SK-N-SH (cell line): ENCODE data around the gene COL5A2. TPM values are rescaled to one million over a fixed set of nuclear protein-coding genes. Genes with fewer than 3 reads are reported as not detected.
A peak's percentile ranks its signal among the peaks of the same experiment; 100 is the strongest.

Experiments
- CTCF ChIA-PET: fragments of 300-600, 350-600 bp; formaldehyde crosslinking; extraction: SDS; loops from one replicate; lab custom pipeline; 2021; lab: Yijun Ruan, JAX
- POLR2A ChIA-PET: fragments of 350-600 bp; sonication (Branson Sonifier 250); formaldehyde crosslinking; extraction: SDS; loops from one replicate; lab custom pipeline; 2020; ENCODE audit warnings: antibody characterized with exemption, inconsistent platforms; lab: Yijun Ruan, JAX
- DNase-seq: peaks from one replicate; pipeline ENCODE4 v3.0.0; 2012
- H2AFZ ChIP-seq: fragments of 200-600 bp; sonication (generic); 2 replicates; pipeline ENCODE4 v1.8.1; 2016; ENCODE audit warnings: antibody characterized with exemption, mild to moderate bottlenecking, low read depth
- H3F3A ChIP-seq: fragments of 200-600 bp; sonication (generic); replicated peaks from 2 replicates; pipeline ENCODE3; 2016; ENCODE audit warnings: antibody characterized with exemption, mild to moderate bottlenecking; ENCODE audit not compliant: insufficient read depth
- H3K27ac ChIP-seq, 2 experiments: fragments of 200-500 bp in 1 of 2; fragments of 200-600 bp in 1 of 2; sonication (Bioruptor generic) in 1 of 2; sonication (generic), shearing (Covaris generic) in 1 of 2; 2 replicates each; pipeline versions ENCODE4 v1.5.1 to v1.6.1; 2014 to 2016; ENCODE audit warnings: low read depth in 2 of 2, inconsistent platforms in 1 of 2, low read length in 1 of 2, mild to moderate bottlenecking in 1 of 2, mixed read lengths in 1 of 2
- H3K27me3 ChIP-seq: fragments of 200-600 bp; sonication (generic), shearing (Covaris generic); 2 replicates; pipeline ENCODE4 v1.6.1; 2016; ENCODE audit warnings: mixed run types; ENCODE audit not compliant: insufficient read depth
- H3K36me3 ChIP-seq, 2 experiments: fragments of 200-500 bp in 1 of 2; fragments of 200-600 bp in 1 of 2; sonication (Bioruptor generic) in 1 of 2; sonication (generic) in 1 of 2; replicated peaks in 1 of 2; 2 replicates each; pipeline versions ENCODE3 to v1.5.1; 2014 to 2016; ENCODE audit warnings: low read length in 1 of 2, mild to moderate bottlenecking in 1 of 2; ENCODE audit not compliant: insufficient read depth in 2 of 2, control insufficient read depth in 1 of 2
- H3K4me1 ChIP-seq, 2 experiments: fragments of 200-500 bp in 1 of 2; fragments of 200-600 bp in 1 of 2; sonication (Bioruptor generic) in 1 of 2; sonication (generic), shearing (Covaris generic) in 1 of 2; 2 replicates each; pipeline versions ENCODE4 v1.5.1 to v1.6.1; 2014 to 2016; ENCODE audit warnings: low read depth in 1 of 2, low read length in 1 of 2, mixed run types in 1 of 2; ENCODE audit not compliant: insufficient read depth in 2 of 2, control insufficient read depth in 1 of 2
- H3K4me2 ChIP-seq: fragments of 200-600 bp; sonication (generic), shearing (Covaris generic); 2 replicates; pipeline ENCODE4 v1.6.1; 2017; ENCODE audit warnings: mixed run types
- H3K4me3 ChIP-seq, 2 experiments: fragments of 200-500 bp in 1 of 2; fragments of 200-600 bp in 1 of 2; sonication (Bioruptor generic) in 1 of 2; sonication (generic), shearing (Covaris generic) in 1 of 2; 2 replicates each; pipeline versions ENCODE4 v1.5.1 to v1.8.1; 2014 to 2016; ENCODE audit warnings: low read depth in 2 of 2, inconsistent platforms in 1 of 2, low read length in 1 of 2, mild to moderate bottlenecking in 1 of 2, mixed read lengths in 1 of 2, moderate library complexity in 1 of 2
- H3K79me2 ChIP-seq: fragments of 200-600 bp; sonication (generic); 2 replicates; pipeline ENCODE4 v1.8.1; 2017; ENCODE audit warnings: mild to moderate bottlenecking; ENCODE audit not compliant: insufficient read depth
- H3K9ac ChIP-seq: fragments of 200-600 bp; sonication (generic); 2 replicates; pipeline ENCODE4 v1.6.1; 2017; ENCODE audit warnings: mixed run types
- H3K9me2 ChIP-seq: fragments of 200-600 bp; sonication (generic); 2 replicates; pipeline ENCODE4 v1.6.1; 2017; ENCODE audit warnings: mixed run types
- H3K9me3 ChIP-seq: fragments of 200-600 bp; sonication (generic); 2 replicates; pipeline ENCODE4 v1.6.1; 2017; ENCODE audit warnings: mixed run types, mild to moderate bottlenecking, moderate library complexity
- H4K20me1 ChIP-seq: fragments of 200-600 bp; sonication (generic); 2 replicates; pipeline ENCODE4 v1.6.1; 2017; ENCODE audit warnings: mild to moderate bottlenecking, mixed run types; ENCODE audit not compliant: insufficient read depth
- EP300 ChIP-seq, 2 experiments: IDR thresholded peaks; 2 replicates each; pipeline versions ENCODE4 v1.4.0 to v1.6.1; 2012; ENCODE audit warnings: borderline replicate concordance in 1 of 2, low read depth in 1 of 2, low read length in 1 of 2
- EZH2phosphoT487 ChIP-seq: fragments of 200-600 bp; sonication (generic); IDR thresholded peaks from 2 replicates; pipeline ENCODE4 v1.6.1; 2017; ENCODE audit warnings: low read depth, mixed run types, mild to moderate bottlenecking, antibody characterized with exemption, moderate library complexity, borderline replicate concordance
- FOSL2 ChIP-seq: IDR thresholded peaks from 2 replicates; pipeline ENCODE4 v1.4.0; 2012; ENCODE audit warnings: low read depth, mild to moderate bottlenecking, moderate library complexity, borderline replicate concordance
- FOXM1 ChIP-seq: IDR thresholded peaks from 2 replicates; pipeline ENCODE4 v1.4.0; 2012; ENCODE audit warnings: low read depth, mild to moderate bottlenecking
- GABPA ChIP-seq: IDR thresholded peaks from 2 replicates; pipeline ENCODE4 v1.4.0; 2012; ENCODE audit warnings: low read depth, mild to moderate bottlenecking
- GATA2 ChIP-seq: sonication (generic); formaldehyde crosslinking; IDR thresholded peaks from 2 replicates; pipeline ENCODE4 v1.5.0; 2020; ENCODE audit warnings: mild to moderate bottlenecking, missing genetic modification reagents
- JUND ChIP-seq: IDR thresholded peaks from 2 replicates; pipeline ENCODE4 v1.4.0; 2012
- MAX ChIP-seq: IDR thresholded peaks from 2 replicates; pipeline ENCODE4 v1.4.0; 2012; ENCODE audit warnings: low read depth
- MEF2A ChIP-seq: IDR thresholded peaks from 2 replicates; pipeline ENCODE4 v1.4.0; 2012; ENCODE audit warnings: low read depth, borderline replicate concordance
- NFIC ChIP-seq: IDR thresholded peaks from 2 replicates; pipeline ENCODE4 v1.4.0; 2012; ENCODE audit warnings: borderline replicate concordance
- RAD21 ChIP-seq: IDR thresholded peaks from 2 replicates; pipeline ENCODE4 v1.6.1; 2012; ENCODE audit warnings: mild to moderate bottlenecking, low read length
- RXRA ChIP-seq: IDR thresholded peaks from 2 replicates; pipeline ENCODE4 v1.4.0; 2012; ENCODE audit warnings: low read depth, mild to moderate bottlenecking, borderline replicate concordance
- SIN3A ChIP-seq: IDR thresholded peaks from 2 replicates; pipeline ENCODE4 v1.6.1; 2012; ENCODE audit warnings: low read depth, mild to moderate bottlenecking, low read length, moderate library complexity, borderline replicate concordance
- SMC3 ChIP-seq: IDR thresholded peaks from 2 replicates; pipeline ENCODE4 v1.6.1; 2012; ENCODE audit warnings: low read depth, low read length, improper control_type of control experiment
- TCF12 ChIP-seq: IDR thresholded peaks from 2 replicates; pipeline ENCODE4 v1.4.0; 2012
- TEAD4 ChIP-seq: IDR thresholded peaks from 2 replicates; pipeline ENCODE4 v1.4.0; 2012; ENCODE audit warnings: mild to moderate bottlenecking, borderline replicate concordance; ENCODE audit not compliant: insufficient read depth
- WGBS: methylation state at CpG from one replicate; pipeline ENCODE4 v1.1.6; 2017; ENCODE audit warnings: low lambda C conversion rate; 5-methylcytosine and 5-hydroxymethylcytosine counted together
- polyA plus RNA-seq, 3 experiments: library from polyadenylated mRNA; depleted of rRNA; stranded (reverse); fragments of >200 nt; gene quantifications; 2 replicates each; pipeline ENCODE4 v1.2.3, GENCODE V29; 2012
- TF ChIP-seq, protein P1 (sequence below): fragments of 150-350 bp; IDR thresholded peaks from 2 replicates; pipeline ENCODE4 v1.6.1; 2017; ENCODE audit warnings: antibody characterized with exemption, low read length, low read depth, borderline replicate concordance
- TF ChIP-seq, protein P2 (sequence below): IDR thresholded peaks from 2 replicates; pipeline ENCODE4; 2012

Gene COL5A2
- polyA plus RNA-seq, 1 of the 3 experiments (the other 2 are of a cell fraction), result 20.4 TPM

DNA sequence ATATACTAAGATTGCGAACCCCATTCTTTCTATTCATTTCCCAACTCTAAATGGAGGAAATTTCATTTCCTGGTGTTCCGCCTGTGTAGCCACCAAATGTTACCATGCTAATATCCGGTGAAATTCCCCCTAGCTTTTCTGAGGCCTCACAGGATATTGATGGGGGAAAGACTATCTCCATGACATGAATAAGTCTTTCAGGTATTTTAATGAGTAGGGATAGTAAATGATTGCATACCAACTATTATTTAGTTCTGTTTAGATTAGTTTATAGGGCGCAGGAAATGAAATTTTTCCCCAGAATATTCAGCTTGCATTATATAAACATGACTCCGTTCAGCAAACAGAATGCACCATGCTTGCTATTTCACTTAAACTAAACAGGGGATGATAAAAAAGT is 55.4 kb downstream of the COL5A2 start:
- peaks cover 0 to 33% of the 10 kb centered on the region in 2 experiments; a peak in 2 of 4 replicates for H3K4me1 ChIP-seq
- peaks cover 0 to 9% of the 10 kb centered on the region in 2 experiments for H3K36me3 ChIP-seq

GRCh38 chr2:189118386-189118785 is 61.2 kb downstream of the COL5A2 start:
- Histone ChIP-seq H2AFZ (no peak overlapping the region), H3K9me2 (no peaks in the 10 kb centered on the region), H3F3A (peaks cover 15% of the 10 kb centered on the region), H3K79me2 (no peaks in the 10 kb centered on the region), H3K27ac (no peak overlapping the region), H3K4me1 (peaks cover 0 to 47% of the 10 kb centered on the region in 2 experiments; a peak in 3 of 4 replicates), H3K36me3 (peaks cover 0 to 7% of the 10 kb centered on the region in 2 experiments), H3K4me2 (no peak overlapping the region), H4K20me1 (no peaks in the 10 kb centered on the region), H3K27me3 (no peaks in the 10 kb centered on the region), H3K4me3 (no peak overlapping the region), H3K9ac (no peak overlapping the region), H3K9me3 (no peaks in the 10 kb centered on the region)
- CTCF ChIA-PET, result interaction anchor here (1.1 to 3.8 kb wide), 4 partner anchors 14 to 293 kb away, joined by 3 to 13 read pairs (median 8); no protein-coding TSS in a partner anchor
- POLR2A ChIA-PET, result no interaction called here
- no peak for DNase-seq
- TF ChIP-seq EZH2phosphoT487 (no peak), MEF2A (no peak), RXRA (no peak), SIN3A (no peak), RAD21 (no peak), SMC3 (no peak), FOSL2 (no peak), JUND (no peak), GABPA (no peak), MAX (no peak), TEAD4 (no peak), TCF12 (no peak), EP300 (IDR thresholded peaks at IDR 0.05; ENCODE audit: borderline replicate concordance in 1 of 2, low read depth in 1 of 2, low read length in 1 of 2) (no peak), GATA2 (no peak), NFIC (no peak), FOXM1 (no peak)
- TF ChIP-seq, protein P1, sequence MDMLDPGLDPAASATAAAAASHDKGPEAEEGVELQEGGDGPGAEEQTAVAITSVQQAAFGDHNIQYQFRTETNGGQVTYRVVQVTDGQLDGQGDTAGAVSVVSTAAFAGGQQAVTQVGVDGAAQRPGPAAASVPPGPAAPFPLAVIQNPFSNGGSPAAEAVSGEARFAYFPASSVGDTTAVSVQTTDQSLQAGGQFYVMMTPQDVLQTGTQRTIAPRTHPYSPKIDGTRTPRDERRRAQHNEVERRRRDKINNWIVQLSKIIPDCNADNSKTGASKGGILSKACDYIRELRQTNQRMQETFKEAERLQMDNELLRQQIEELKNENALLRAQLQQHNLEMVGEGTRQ, result no peak
- TF ChIP-seq, protein P2, sequence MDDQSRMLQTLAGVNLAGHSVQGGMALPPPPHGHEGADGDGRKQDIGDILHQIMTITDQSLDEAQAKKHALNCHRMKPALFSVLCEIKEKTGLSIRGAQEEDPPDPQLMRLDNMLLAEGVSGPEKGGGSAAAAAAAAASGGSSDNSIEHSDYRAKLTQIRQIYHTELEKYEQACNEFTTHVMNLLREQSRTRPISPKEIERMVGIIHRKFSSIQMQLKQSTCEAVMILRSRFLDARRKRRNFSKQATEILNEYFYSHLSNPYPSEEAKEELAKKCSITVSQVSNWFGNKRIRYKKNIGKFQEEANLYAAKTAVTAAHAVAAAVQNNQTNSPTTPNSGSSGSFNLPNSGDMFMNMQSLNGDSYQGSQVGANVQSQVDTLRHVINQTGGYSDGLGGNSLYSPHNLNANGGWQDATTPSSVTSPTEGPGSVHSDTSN, result no peak

More for the DNA sequence above, 55.4 kb downstream of the COL5A2 start:
- 63% methylated on average over 5 of the region's 5 CpGs for WGBS
- Histone ChIP-seq H4K20me1 (no peaks in the 10 kb centered on the region), H3K79me2 (no peaks in the 10 kb centered on the region; the same call in 1 of the 2 replicates), H3K4me3 (no peak overlapping the region), H3K27ac (peak overlapping the region; percentile 71 to 77; a peak in 3 of 4 replicates), H3K9me3 (no peaks in the 10 kb centered on the region), H3K9ac (peak overlapping the region; percentile 33; the same call in 1 of the 2 replicates), H3K4me2 (no peak overlapping the region), H3K27me3 (no peaks in the 10 kb centered on the region), H3F3A (peaks cover 31% of the 10 kb centered on the region), H3K9me2 (no peaks in the 10 kb centered on the region), H2AFZ (no peak overlapping the region)
- POLR2A ChIA-PET, result no interaction called here
- CTCF ChIA-PET, result interaction anchor here (1.3 kb wide), 1 partner anchor 19 kb away, joined by 3 read pairs; no protein-coding TSS in a partner anchor
- no peak for DNase-seq
- 0 out of 2 replicates have a peak, but pooled peaks have one; percentile 7 for TF ChIP-seq TCF12
- peak in 1 of 2 experiments; percentile 9; a peak in 1 of 4 replicates for TF ChIP-seq EP300 (IDR thresholded peaks at IDR 0.05; ENCODE audit: borderline replicate concordance in 1 of 2, low read depth in 1 of 2, low read length in 1 of 2)
- TF ChIP-seq, protein P2, result no peak
